Osteoblast (primary cell): ENCODE data around the gene CALD1. TPM values are rescaled to one million over a fixed set of nuclear protein-coding genes. Genes with fewer than 3 reads are reported as not detected.

ENCODE experiments used
- DNase-seq: peaks from one replicate; pipeline ENCODE4 v3.0.0; 2011; ENCODE audit warnings: low spot score, mixed read lengths; ENCODE audit not compliant: insufficient read length; ENCODE audit errors: missing footprints
- H2AFZ ChIP-seq: 2 replicates; pipeline ENCODE4 v1.6.0; 2011; ENCODE audit warnings: mild to moderate bottlenecking, low read length
- H3K27ac ChIP-seq: 2 replicates; pipeline ENCODE4 v1.5.1; 2011; ENCODE audit warnings: mild to moderate bottlenecking, low read depth, low read length, moderate library complexity
- H3K27me3 ChIP-seq: 2 replicates; pipeline ENCODE4 v1.6.0; 2012; ENCODE audit warnings: mild to moderate bottlenecking, control low read depth, inconsistent platforms, low read length, moderate library complexity; ENCODE audit not compliant: insufficient read depth
- H3K36me3 ChIP-seq: 2 replicates; pipeline ENCODE4 v1.5.1; 2011; ENCODE audit warnings: mild to moderate bottlenecking, low read length, control low read depth, moderate library complexity; ENCODE audit not compliant: insufficient read depth
- H3K4me1 ChIP-seq: 2 replicates; pipeline ENCODE4 v1.5.1; 2011; ENCODE audit warnings: mild to moderate bottlenecking, low read length, control low read depth, moderate library complexity; ENCODE audit not compliant: insufficient read depth
- H3K4me2 ChIP-seq: 2 replicates; pipeline ENCODE4 v1.6.0; 2011; ENCODE audit warnings: mild to moderate bottlenecking, low read length; ENCODE audit not compliant: insufficient read depth
- H3K4me3 ChIP-seq: fragments of 200-600 bp; sonication (generic); 3 replicates; pipeline ENCODE4 v1.5.1; 2012; ENCODE audit warnings: mild to moderate bottlenecking, low read length, inconsistent platforms; ENCODE audit not compliant: insufficient read depth
- H3K79me2 ChIP-seq: 2 replicates; pipeline ENCODE4 v1.6.0; 2012; ENCODE audit warnings: mild to moderate bottlenecking, low read length, control low read depth, inconsistent platforms; ENCODE audit not compliant: insufficient read depth
- H3K9me3 ChIP-seq: 2 replicates; pipeline ENCODE4 v1.5.1; 2011; ENCODE audit warnings: low read depth, low read length, control low read depth
- H4K20me1 ChIP-seq: 2 replicates; pipeline ENCODE4 v1.6.0; 2012; ENCODE audit warnings: mild to moderate bottlenecking, low read length, control low read depth; ENCODE audit not compliant: insufficient read depth
- total RNA-seq: library from RNA; depleted of rRNA; stranded (reverse); fragments of >200 nt; gene quantifications from 2 replicates; pipeline ENCODE4 v1.2.3, GENCODE V29; 2012
- TF ChIP-seq, protein P1 (sequence below): IDR thresholded peaks from 2 replicates; pipeline ENCODE4 v1.5.1; 2011; ENCODE audit warnings: mild to moderate bottlenecking, low read depth, low read length, moderate library complexity; ENCODE audit errors: extremely low read depth

Gene CALD1
- total RNA-seq, 1 donor: 1,123 TPM

GRCh38 chr7:134907000-134907399, 127.6 kb downstream of the CALD1 start:
- TF ChIP-seq, protein P1, sequence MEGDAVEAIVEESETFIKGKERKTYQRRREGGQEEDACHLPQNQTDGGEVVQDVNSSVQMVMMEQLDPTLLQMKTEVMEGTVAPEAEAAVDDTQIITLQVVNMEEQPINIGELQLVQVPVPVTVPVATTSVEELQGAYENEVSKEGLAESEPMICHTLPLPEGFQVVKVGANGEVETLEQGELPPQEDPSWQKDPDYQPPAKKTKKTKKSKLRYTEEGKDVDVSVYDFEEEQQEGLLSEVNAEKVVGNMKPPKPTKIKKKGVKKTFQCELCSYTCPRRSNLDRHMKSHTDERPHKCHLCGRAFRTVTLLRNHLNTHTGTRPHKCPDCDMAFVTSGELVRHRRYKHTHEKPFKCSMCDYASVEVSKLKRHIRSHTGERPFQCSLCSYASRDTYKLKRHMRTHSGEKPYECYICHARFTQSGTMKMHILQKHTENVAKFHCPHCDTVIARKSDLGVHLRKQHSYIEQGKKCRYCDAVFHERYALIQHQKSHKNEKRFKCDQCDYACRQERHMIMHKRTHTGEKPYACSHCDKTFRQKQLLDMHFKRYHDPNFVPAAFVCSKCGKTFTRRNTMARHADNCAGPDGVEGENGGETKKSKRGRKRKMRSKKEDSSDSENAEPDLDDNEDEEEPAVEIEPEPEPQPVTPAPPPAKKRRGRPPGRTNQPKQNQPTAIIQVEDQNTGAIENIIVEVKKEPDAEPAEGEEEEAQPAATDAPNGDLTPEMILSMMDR: no peak
- H3K9me3 ChIP-seq: no peaks in the 10 kb centered on the region
- DNase-seq: no peak
- peaks cover 66% of the 10 kb centered on the region for H3K4me1 ChIP-seq
- H3K27me3 ChIP-seq: no peaks in the 10 kb centered on the region
- H3K4me3 ChIP-seq: no peak overlapping the region
- H3K36me3 ChIP-seq: peaks cover 50% of the 10 kb centered on the region
- H3K27ac ChIP-seq: peak overlapping the region; percentile 63
- no peak overlapping the region for H3K4me2 ChIP-seq
- H4K20me1 ChIP-seq: peaks cover 71% of the 10 kb centered on the region
- peaks cover 91% of the 10 kb centered on the region for H3K79me2 ChIP-seq
- no peak overlapping the region for H2AFZ ChIP-seq

DNA sequence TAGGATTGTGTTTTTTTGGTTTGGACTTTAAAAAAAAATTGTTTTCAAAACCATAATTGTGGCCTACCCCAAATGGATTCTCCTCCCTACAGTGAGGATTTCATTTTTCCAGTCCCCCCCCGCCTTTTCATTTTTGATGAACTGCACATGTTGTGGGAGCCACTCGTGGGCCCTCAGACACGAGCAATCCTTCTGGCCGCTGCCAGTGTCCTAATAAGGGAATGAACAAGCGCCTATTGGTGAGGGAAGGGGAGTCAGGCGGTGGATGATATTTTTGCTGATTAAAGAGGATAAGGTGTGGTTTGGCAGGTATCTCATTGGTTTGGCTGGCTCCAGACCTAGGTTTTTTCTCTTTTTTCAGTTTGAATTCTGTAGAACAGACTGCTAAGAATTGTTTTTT, 128.2 kb downstream of the CALD1 start:
- no peak overlapping the region for H3K4me3 ChIP-seq
- no peak overlapping the region for H2AFZ ChIP-seq
- DNase-seq: no peak
- peaks cover 91% of the 10 kb centered on the region for H3K79me2 ChIP-seq
- no peaks in the 10 kb centered on the region for H3K27me3 ChIP-seq
- H4K20me1 ChIP-seq: peaks cover 71% of the 10 kb centered on the region
- H3K27ac ChIP-seq: peak overlapping the region; percentile 63
- peaks cover 50% of the 10 kb centered on the region for H3K36me3 ChIP-seq
- H3K4me2 ChIP-seq: no peak overlapping the region
- TF ChIP-seq, protein P1: no peak
- H3K9me3 ChIP-seq: no peaks in the 10 kb centered on the region
- peaks cover 60% of the 10 kb centered on the region for H3K4me1 ChIP-seq

DNA sequence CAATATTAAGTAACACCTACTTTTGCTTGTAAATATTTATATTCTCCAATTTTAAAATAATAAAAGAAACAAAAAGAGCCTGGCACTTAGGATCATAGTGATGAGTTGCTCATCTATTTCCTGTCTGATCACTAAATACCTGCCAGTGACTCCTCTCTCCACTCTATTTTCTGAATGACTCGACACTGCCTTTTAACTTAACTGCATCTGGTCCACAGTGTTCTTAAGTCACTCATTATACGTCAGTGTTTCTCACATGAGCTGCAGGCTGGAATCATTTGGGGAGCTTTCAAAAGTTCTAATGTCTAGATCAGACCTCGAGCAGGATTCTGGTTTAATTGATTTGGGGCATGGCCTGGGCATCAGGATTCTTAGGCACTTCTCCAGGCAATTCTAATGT, 128.9 kb downstream of the CALD1 start:
- H3K27me3 ChIP-seq: no peaks in the 10 kb centered on the region
- no peak overlapping the region for H3K4me3 ChIP-seq
- peak overlapping the region; percentile 63 for H3K27ac ChIP-seq
- peaks cover 88% of the 10 kb centered on the region for H3K79me2 ChIP-seq
- no peak for DNase-seq
- H4K20me1 ChIP-seq: peaks cover 65% of the 10 kb centered on the region
- no peak overlapping the region for H2AFZ ChIP-seq
- H3K4me1 ChIP-seq: peaks cover 54% of the 10 kb centered on the region
- H3K4me2 ChIP-seq: no peak overlapping the region
- TF ChIP-seq, protein P1: no peak
- H3K36me3 ChIP-seq: peaks cover 48% of the 10 kb centered on the region
- H3K9me3 ChIP-seq: no peaks in the 10 kb centered on the region

DNA sequence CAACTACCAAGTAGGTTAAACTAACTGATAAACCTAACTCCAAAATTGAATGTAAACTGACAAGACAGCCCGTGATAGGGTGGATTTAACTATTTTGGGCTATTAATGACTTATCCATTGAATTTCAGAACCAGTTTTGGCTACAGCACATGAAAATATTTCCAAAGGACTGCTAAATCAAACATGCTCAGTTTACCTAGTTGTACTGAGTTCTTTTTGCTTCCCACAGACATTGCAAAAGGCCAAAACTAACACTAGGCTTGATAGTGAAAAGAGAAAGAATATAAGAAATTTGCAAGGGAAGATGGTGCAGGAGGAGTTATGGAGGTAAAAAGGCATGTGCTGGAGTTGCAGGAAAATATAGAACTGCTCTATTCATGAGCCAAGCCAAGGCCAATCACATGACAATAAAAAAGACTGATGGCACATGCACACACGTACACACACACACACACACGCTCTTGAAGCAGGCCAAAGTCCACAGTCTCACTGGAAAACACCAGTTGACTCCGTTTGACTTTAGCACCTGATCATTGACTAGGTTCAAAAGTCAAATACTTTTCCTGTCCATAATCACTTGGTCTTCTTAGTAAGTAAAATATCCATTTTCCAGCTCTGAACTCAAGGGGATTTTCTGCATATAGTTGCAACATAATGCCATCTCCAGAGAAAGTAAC, 130.9 kb downstream of the CALD1 start:
- TF ChIP-seq, protein P1: no peak
- H3K27me3 ChIP-seq: no peaks in the 10 kb centered on the region
- peaks cover 90% of the 10 kb centered on the region for H3K79me2 ChIP-seq
- no peak for DNase-seq
- H3K27ac ChIP-seq: no peak overlapping the region
- H3K9me3 ChIP-seq: no peaks in the 10 kb centered on the region
- no peak overlapping the region for H3K4me3 ChIP-seq
- peaks cover 62% of the 10 kb centered on the region for H3K36me3 ChIP-seq
- H4K20me1 ChIP-seq: peaks cover 81% of the 10 kb centered on the region
- no peak overlapping the region for H3K4me2 ChIP-seq
- peaks cover 33% of the 10 kb centered on the region for H3K4me1 ChIP-seq
- no peak overlapping the region for H2AFZ ChIP-seq
